KMS-11 (cell line): Measurements from ENCODE around the gene ENTREP1.
"Not testable (repeated sequence)": the region's sequence is repeated elsewhere in the genome, so short reads cannot be mapped to it uniquely, and the experiment has no call there.

Experiments used
- H2AFZ ChIP-seq: fragments of 200-600 bp; sonication (generic); 2 replicates; pipeline ENCODE4 v1.6.1; 2016; ENCODE audit warnings: antibody characterized with exemption, mixed run types, low read depth
- H3K27ac ChIP-seq: fragments of 200-600 bp; sonication (generic); 2 replicates; pipeline ENCODE4 v1.6.1; 2016; ENCODE audit warnings: mild to moderate bottlenecking, mixed run types
- H3K27me3 ChIP-seq: fragments of 200-600 bp; sonication (generic); 2 replicates; pipeline ENCODE4 v1.6.1; 2017; ENCODE audit warnings: mild to moderate bottlenecking, low read depth, mixed run types, moderate library complexity; ENCODE audit not compliant: insufficient read depth
- H3K36me3 ChIP-seq: fragments of 200-600 bp; sonication (generic); 2 replicates; pipeline ENCODE4 v1.6.1; 2017; ENCODE audit warnings: mild to moderate bottlenecking, mixed run types; ENCODE audit not compliant: insufficient read depth
- H3K4me1 ChIP-seq: fragments of 200-600 bp; sonication (generic); 2 replicates; pipeline ENCODE4 v1.6.1; 2016; ENCODE audit warnings: mild to moderate bottlenecking, low read depth, mixed run types; ENCODE audit not compliant: poor library complexity, severe bottlenecking
- H3K4me2 ChIP-seq: fragments of 200-600 bp; sonication (generic); 2 replicates; pipeline ENCODE4 v1.7.0; 2016; ENCODE audit warnings: mild to moderate bottlenecking, mixed run types
- H3K4me3 ChIP-seq: fragments of 200-600 bp; sonication (generic); IDR thresholded peaks from 2 replicates; pipeline ENCODE4 v1.6.1; 2017; ENCODE audit warnings: low read depth, low read length, mixed read lengths; ENCODE audit not compliant: insufficient read depth
- H3K79me2 ChIP-seq: fragments of 200-600 bp; sonication (generic); 2 replicates; pipeline ENCODE4 v1.6.1; 2016; ENCODE audit warnings: low read depth, mixed run types; ENCODE audit not compliant: insufficient read depth
- H3K9ac ChIP-seq: fragments of 200-600 bp; sonication (generic); 2 replicates; pipeline ENCODE4 v1.6.1; 2016; ENCODE audit warnings: mild to moderate bottlenecking, mixed run types
- H4K20me1 ChIP-seq: fragments of 200-600 bp; sonication (generic); 2 replicates; pipeline ENCODE4 v1.6.1; 2016; ENCODE audit warnings: mild to moderate bottlenecking, mixed run types; ENCODE audit not compliant: insufficient read depth
- CTCF ChIP-seq: fragments of 200-600 bp; sonication (generic); conservative IDR thresholded peaks from 2 replicates; pipeline ENCODE4 v1.6.1; 2017; ENCODE audit warnings: low read depth, mild to moderate bottlenecking, antibody characterized with exemption, low read length, moderate library complexity, mixed read lengths

The ENTREP1 gene

GRCh38 chr9:69396759-69397158, 71.7 kb downstream of the ENTREP1 start:
- H3K4me1 ChIP-seq = no peaks in the 10 kb centered on the region
- TF ChIP-seq CTCF = no peak

GRCh38 chr9:69397384-69398214, 72.6 kb downstream of the ENTREP1 start:
- Histone ChIP-seq H3K4me2 (no peak overlapping the region), H3K79me2 (no peaks in the 10 kb centered on the region), H3K36me3 (no peaks in the 10 kb centered on the region), H3K9ac (no peak overlapping the region), H2AFZ (no peak overlapping the region), H3K27ac (no peak overlapping the region), H4K20me1 (no peaks in the 10 kb centered on the region), H3K27me3 (no peaks in the 10 kb centered on the region), H3K4me3 (no peak overlapping the region), H3K4me1 (no peaks in the 10 kb centered on the region)
- no peak for TF ChIP-seq CTCF

More at GRCh38 chr9:69396759-69397158, 71.7 kb downstream of the ENTREP1 start:
- Histone ChIP-seq H3K27me3 (no peaks in the 10 kb centered on the region), H3K36me3 (no peaks in the 10 kb centered on the region), H2AFZ (no peak overlapping the region), H3K9ac (no peak overlapping the region), H3K4me2 (no peak overlapping the region), H3K27ac (no peak overlapping the region), H3K4me3 (no peak overlapping the region), H3K79me2 (no peaks in the 10 kb centered on the region), H4K20me1 (no peaks in the 10 kb centered on the region)

GRCh38 chr9:69400470-69400869, 75.5 kb downstream of the ENTREP1 start:
- no peak overlapping the region for H3K4me2 ChIP-seq
- H2AFZ ChIP-seq = no peak overlapping the region
- H3K79me2 ChIP-seq = no peaks in the 10 kb centered on the region
- no peak overlapping the region for H3K9ac ChIP-seq
- H3K36me3 ChIP-seq = no peaks in the 10 kb centered on the region
- H3K4me1 ChIP-seq = no peaks in the 10 kb centered on the region
- H4K20me1 ChIP-seq = no peaks in the 10 kb centered on the region
- no peak overlapping the region for H3K4me3 ChIP-seq
- no peaks in the 10 kb centered on the region for H3K27me3 ChIP-seq
- TF ChIP-seq CTCF = no peak
- H3K27ac ChIP-seq = no peak overlapping the region

GRCh38 chr9:69409936-69410335, 84.9 kb downstream of the ENTREP1 start:
- H4K20me1 ChIP-seq, H3K27me3 ChIP-seq, H2AFZ ChIP-seq: not testable (repeated sequence)

GRCh38 chr9:69411246-69411645, 86.2 kb downstream of the ENTREP1 start:
- Histone ChIP-seq H3K27ac (no peak overlapping the region), H2AFZ (no peak overlapping the region), H3K4me2 (no peak overlapping the region), H4K20me1 (no peaks in the 10 kb centered on the region), H3K79me2 (no peaks in the 10 kb centered on the region), H3K36me3 (no peaks in the 10 kb centered on the region), H3K4me3 (no peak overlapping the region), H3K9ac (no peak overlapping the region), H3K27me3 (no peaks in the 10 kb centered on the region), H3K4me1 (no peaks in the 10 kb centered on the region)
- no peak for TF ChIP-seq CTCF

More at GRCh38 chr9:69409936-69410335, 84.9 kb downstream of the ENTREP1 start:
- not testable (repeated sequence) for H3K4me3 ChIP-seq, H3K36me3 ChIP-seq, H3K4me2 ChIP-seq, H3K9ac ChIP-seq, H3K79me2 ChIP-seq, H3K4me1 ChIP-seq, H3K27ac ChIP-seq
